HepG2 (cell line): ENCODE measurements around the gene PHACTR3. TPM values are rescaled to one million over a fixed set of nuclear protein-coding genes. Genes with fewer than 3 reads are reported as not detected.

Experiments
- ATAC-seq: fragments of 200-7000 bp; cut with Tn5 transposase; 3 replicates; pipeline ENCODE4 v1.9.1; 2020; ENCODE audit warnings: mild to moderate bottlenecking, moderate library complexity
- BruUV-seq: library from RNA; stranded (reverse); fragments of 400-500 nt; replicated peaks from 2 replicates; lab custom pipeline; 2021; lab: Mats Ljungman, UMichigan
- CTCF ChIA-PET: fragments of 300-600 bp; formaldehyde crosslinking; extraction: SDS; loops from one replicate; lab custom pipeline; 2021; ENCODE audit warnings: low total read pairs, inconsistent platforms, low intra/inter-chr PET ratio; lab: Yijun Ruan, JAX
- POLR2A ChIA-PET: fragments of 350-600 bp; sonication (Branson Sonifier 250); formaldehyde crosslinking; loops from one replicate; lab custom pipeline; 2020; ENCODE audit warnings: antibody characterized with exemption, inconsistent platforms; lab: Yijun Ruan, JAX
- DNase-seq: peaks from one replicate; pipeline ENCODE4 v3.0.0-alpha.2; 2015; ENCODE audit warnings: low spot score
- FAIRE-seq: peaks from 3 replicates; lab custom pipeline; 2011; peaks lifted over from hg19 to GRCh38; lab: Jason Lieb, UNC
- H2AFZ ChIP-seq: one replicate; pipeline ENCODE4 v1.6.1; 2011; ENCODE audit warnings: low read length, inconsistent platforms
- H3K27ac ChIP-seq: fragments of 300-600 bp; 3 replicates; pipeline ENCODE4 v1.8.0; 2011; ENCODE audit warnings: mixed run types, mild to moderate bottlenecking, mixed read lengths, low read length, inconsistent platforms; ENCODE audit not compliant: insufficient read depth; ENCODE audit errors: extremely low read length
- H3K27me3 ChIP-seq, 2 experiments: fragments of 200-600 bp in 1 of 2; 2 replicates in 1 of 2; 3 replicates in 1 of 2; pipeline versions ENCODE4 v1.6.0 to v1.8.0; 2011; ENCODE audit warnings: low read length in 2 of 2, mild to moderate bottlenecking in 2 of 2, moderate library complexity in 2 of 2, inconsistent platforms in 1 of 2; ENCODE audit not compliant: insufficient read depth in 2 of 2, control insufficient read depth in 1 of 2
- H3K36me3 ChIP-seq, 2 experiments: fragments of 200-600 bp in 1 of 2; replicated peaks in 1 of 2; 2 replicates in 1 of 2; 3 replicates in 1 of 2; pipeline versions ENCODE4 v1.5.1 to v1.8.0; 2011; ENCODE audit warnings: low read length in 2 of 2, inconsistent platforms in 1 of 2; ENCODE audit not compliant: insufficient read depth in 2 of 2, control insufficient read depth in 1 of 2
- H3K4me1 ChIP-seq: 2 replicates; pipeline ENCODE4 v1.5.1; 2012; ENCODE audit warnings: low read length, inconsistent platforms; ENCODE audit not compliant: insufficient read depth
- H3K4me2 ChIP-seq: 2 replicates; pipeline ENCODE4 v1.6.0; 2011; ENCODE audit warnings: low read depth, low read length, inconsistent platforms
- H3K4me3 ChIP-seq, 3 experiments: fragments of 200-600 bp in 1 of 3; sonication (generic), shearing (Covaris generic) in 1 of 3; replicated peaks in 1 of 3; 2 replicates each; pipeline ENCODE4 v1.5.1; 2011 to 2016; ENCODE audit warnings: low read length in 3 of 3, inconsistent platforms in 2 of 3, low read depth in 2 of 3, mild to moderate bottlenecking in 2 of 3, control low read depth in 1 of 3, mixed read lengths in 1 of 3; ENCODE audit not compliant: insufficient read depth in 1 of 3
- H3K79me2 ChIP-seq: one replicate; pipeline ENCODE4 v1.6.1; 2011; ENCODE audit warnings: low read length, inconsistent platforms; ENCODE audit not compliant: insufficient read depth
- H3K9ac ChIP-seq: 2 replicates; pipeline ENCODE4 v1.6.0; 2011; ENCODE audit warnings: mild to moderate bottlenecking, low read depth, low read length, inconsistent platforms; ENCODE audit not compliant: insufficient read depth
- H3K9me3 ChIP-seq: 2 replicates; pipeline ENCODE4 v1.5.1; 2012; ENCODE audit warnings: mild to moderate bottlenecking, low read length
- H4K20me1 ChIP-seq: 2 replicates; pipeline ENCODE4 v1.6.0; 2011; ENCODE audit warnings: inconsistent platforms, mild to moderate bottlenecking, low read length, moderate library complexity; ENCODE audit not compliant: insufficient read depth
- KIAA2018 ChIP-seq: sonication (generic); formaldehyde crosslinking; IDR thresholded peaks from 2 replicates; pipeline ENCODE4 v1.5.0; 2020; ENCODE audit warnings: mild to moderate bottlenecking, missing genetic modification reagents, borderline replicate concordance
- MLXIP ChIP-seq: sonication (generic); formaldehyde crosslinking; IDR thresholded peaks from 2 replicates; pipeline ENCODE4 v1.9.0; 2021; ENCODE audit warnings: missing genetic modification reagents, borderline replicate concordance
- ZNF609 ChIP-seq: sonication (generic); formaldehyde crosslinking; IDR thresholded peaks from 2 replicates; pipeline ENCODE4 v1.4.0; 2020; ENCODE audit warnings: mild to moderate bottlenecking, missing genetic modification reagents, borderline replicate concordance
- ZNF709 ChIP-seq: sonication (generic); formaldehyde crosslinking; IDR thresholded peaks from 2 replicates; pipeline ENCODE4 v1.5.0; 2020; ENCODE audit warnings: mild to moderate bottlenecking, missing genetic modification reagents
- WGBS: methylation state at CpG from one replicate; pipeline ENCODE4 v1.1.6; 2017; ENCODE audit warnings: low lambda C conversion rate; 5-methylcytosine and 5-hydroxymethylcytosine counted together
- in situ Hi-C: cut with HindIII; loops from 2 replicates; pipeline ENCODE4 v1.10.0; 2017; ENCODE audit warnings: low pct_unique_long_range_greater_than_20kb; ENCODE audit not compliant: extremely low pct_ligation_motif_present
- intact Hi-C: fragments of 100-400 bp; cut with micrococcal nuclease; formaldehyde crosslinking; loops from one replicate; pipeline ENCODE4 v1.10.0; 2022; ENCODE audit not compliant: unreplicated experiment
- polyA plus RNA-seq, 8 experiments: library from polyadenylated mRNA; depleted of rRNA in 3 of 8; stranded (reverse) in 7 of 8; unstranded in 1 of 8; fragments of >200 nt; fragmentation: Illumina TruSeq in 4 of 8; extraction: Trizol in 4 of 8; gene quantifications; 2 replicates each; pipeline versions ENCODE4 v1.2.1 to v1.2.3, GENCODE V29; 2011 to 2016; ENCODE audit warnings: low read depth in 4 of 8, missing spikeins in 1 of 8, mixed read lengths in 1 of 8; ENCODE audit not compliant: insufficient read depth in 1 of 8
- total RNA-seq, 5 experiments: library from RNA; depleted of rRNA; stranded (reverse); fragments of >200 nt; fragmentation: Illumina TruSeq; extraction: Trizol; gene quantifications; 2 replicates each; pipeline ENCODE4 v1.2.3, GENCODE V29; 2016; ENCODE audit warnings: low read depth in 1 of 5

The PHACTR3 gene
- total and polyA plus RNA-seq, 2 of the 13 experiments (the other 11 are each of a cell fraction or from before 2014, with no cell fraction given) = not detected

GRCh38 chr20:59891581-59891980, 287.2 kb downstream of the PHACTR3 start (continued):
- TF ChIP-seq KIAA2018 (CRISPR knock-in tag) = no peak

- H3K4me3 ChIP-seq = no peak overlapping the region
- H3K9me3 ChIP-seq = no peaks in the 10 kb centered on the region
- POLR2A ChIA-PET = no interaction called here
- in situ Hi-C loops = no loop called here
- no peak overlapping the region for H2AFZ ChIP-seq
- H3K4me1 ChIP-seq = no peaks in the 10 kb centered on the region
- BruUV-seq = no TSS peak
- FAIRE-seq (no peak), ATAC-seq (no peak), DNase-seq (no peak)
- no peaks in the 10 kb centered on the region for H3K36me3 ChIP-seq
- H3K27me3 ChIP-seq = no peaks in the 10 kb centered on the region
- no peak overlapping the region for H3K4me2 ChIP-seq
- no peaks in the 10 kb centered on the region for H3K79me2 ChIP-seq
- WGBS = 2% methylated on average over 1 of the region's 1 CpG
- CTCF ChIA-PET = no interaction called here
- H4K20me1 ChIP-seq = no peaks in the 10 kb centered on the region
- H3K9ac ChIP-seq = no peak overlapping the region
- intact Hi-C loops = no loop called here
- no peak overlapping the region for H3K27ac ChIP-seq
- no peak for TF ChIP-seq ZNF609 (CRISPR knock-in tag)
- TF ChIP-seq ZNF709 (CRISPR knock-in tag) = no peak
- no peak for TF ChIP-seq MLXIP (CRISPR knock-in tag)
Measured at GRCh38 chr20:59895908-59896307, 291.6 kb downstream of the PHACTR3 start.
